ENCODE data around the gene RABGAP1. TPM values are rescaled to one million over a fixed set of nuclear protein-coding genes. Genes with fewer than 3 reads are reported as not detected.
A peak's percentile ranks its signal among the peaks of the same experiment; 100 is the strongest.

RABGAP1 gene
- total RNA-seq, 2 experiments from 2014 or later: 16.8 to 46.6 TPM

DNA sequence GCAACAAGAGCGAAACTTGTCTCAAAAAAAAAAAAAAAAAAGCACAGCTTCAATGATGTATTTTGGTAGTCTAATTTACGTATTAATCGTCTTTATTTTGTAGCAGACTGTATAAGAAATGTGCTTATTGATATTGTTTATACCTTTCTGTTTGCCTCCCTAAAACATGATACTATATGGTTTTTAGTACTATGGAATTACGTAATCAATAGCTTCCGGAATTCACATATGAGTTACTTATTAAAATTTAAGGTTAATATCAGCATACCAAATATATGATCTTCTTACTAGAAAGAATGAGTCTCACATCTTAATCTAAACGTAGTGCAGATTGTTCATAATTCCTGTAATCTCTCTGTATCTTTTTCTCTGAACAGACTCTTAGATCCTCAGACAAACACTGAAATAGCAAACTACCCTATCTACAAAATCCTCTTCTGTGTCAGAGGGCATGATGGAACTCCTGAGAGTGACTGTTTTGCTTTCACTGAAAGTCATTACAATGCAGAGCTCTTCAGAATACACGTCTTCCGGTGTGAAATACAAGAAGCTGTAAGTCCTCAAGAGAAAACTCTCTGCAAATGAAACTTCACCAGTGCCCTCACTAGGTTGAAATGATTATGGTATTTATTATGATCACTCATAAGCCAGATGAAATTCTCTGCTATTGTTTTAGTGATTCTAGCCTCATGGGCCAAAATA lies 48.3 kb downstream of the RABGAP1 start:
- no peaks in the 10 kb centered on the region for H4K20me1 ChIP-seq (ENCODE audit: insufficient read depth, low read length)
- BruUV-seq (replicated peaks): no TSS peak
- no peak for TF ChIP-seq EZH2phosphoT487 (IDR thresholded peaks at IDR 0.05; ENCODE audit: borderline replicate concordance, low read depth, low read length)
- TF ChIP-seq, protein P1, sequence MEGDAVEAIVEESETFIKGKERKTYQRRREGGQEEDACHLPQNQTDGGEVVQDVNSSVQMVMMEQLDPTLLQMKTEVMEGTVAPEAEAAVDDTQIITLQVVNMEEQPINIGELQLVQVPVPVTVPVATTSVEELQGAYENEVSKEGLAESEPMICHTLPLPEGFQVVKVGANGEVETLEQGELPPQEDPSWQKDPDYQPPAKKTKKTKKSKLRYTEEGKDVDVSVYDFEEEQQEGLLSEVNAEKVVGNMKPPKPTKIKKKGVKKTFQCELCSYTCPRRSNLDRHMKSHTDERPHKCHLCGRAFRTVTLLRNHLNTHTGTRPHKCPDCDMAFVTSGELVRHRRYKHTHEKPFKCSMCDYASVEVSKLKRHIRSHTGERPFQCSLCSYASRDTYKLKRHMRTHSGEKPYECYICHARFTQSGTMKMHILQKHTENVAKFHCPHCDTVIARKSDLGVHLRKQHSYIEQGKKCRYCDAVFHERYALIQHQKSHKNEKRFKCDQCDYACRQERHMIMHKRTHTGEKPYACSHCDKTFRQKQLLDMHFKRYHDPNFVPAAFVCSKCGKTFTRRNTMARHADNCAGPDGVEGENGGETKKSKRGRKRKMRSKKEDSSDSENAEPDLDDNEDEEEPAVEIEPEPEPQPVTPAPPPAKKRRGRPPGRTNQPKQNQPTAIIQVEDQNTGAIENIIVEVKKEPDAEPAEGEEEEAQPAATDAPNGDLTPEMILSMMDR (conservative IDR thresholded peaks at IDR 0.05; ENCODE audit: low read length): no peak
- H2AFZ ChIP-seq (ENCODE audit: low read length): no peak overlapping the region
- H3K79me2 ChIP-seq (ENCODE audit: insufficient read depth, low read depth, low read length): no peaks in the 10 kb centered on the region
- H3K4me3 ChIP-seq (ENCODE audit: low read depth, low read length, poor library complexity, severe bottlenecking): no peak overlapping the region
- no peak overlapping the region for H3K4me2 ChIP-seq (ENCODE audit: low read length)
- H3K27ac ChIP-seq (ENCODE audit: low read depth, low read length, poor library complexity, severe bottlenecking): no peak overlapping the region
- CTCF ChIA-PET (ENCODE audit: unreplicated experiment): interaction anchor here (0.7 kb wide), 1 partner anchor 154 kb away, joined by 3 read pairs; no protein-coding TSS in a partner anchor
- DNase-seq (ENCODE audit: low spot score): peak; percentile 6
- POLR2A ChIA-PET: interaction anchor here (0.6 kb wide), 1 partner anchor 872 kb away, joined by 3 read pairs; no protein-coding TSS in a partner anchor
- no peaks in the 10 kb centered on the region for H3K4me1 ChIP-seq (ENCODE audit: insufficient read depth, low read length, poor library complexity, severe bottlenecking)
- intact Hi-C loops (cut with micrococcal nuclease; ENCODE audit: unreplicated experiment): no loop called here
- H3K9me2 ChIP-seq (ENCODE audit: insufficient read depth, low read length): no peaks in the 10 kb centered on the region
- peaks cover 57% of the 10 kb centered on the region for H3K36me3 ChIP-seq (ENCODE audit: insufficient read depth, low read length)
- no peaks in the 10 kb centered on the region for H3K9me3 ChIP-seq (ENCODE audit: low read length)

DNA sequence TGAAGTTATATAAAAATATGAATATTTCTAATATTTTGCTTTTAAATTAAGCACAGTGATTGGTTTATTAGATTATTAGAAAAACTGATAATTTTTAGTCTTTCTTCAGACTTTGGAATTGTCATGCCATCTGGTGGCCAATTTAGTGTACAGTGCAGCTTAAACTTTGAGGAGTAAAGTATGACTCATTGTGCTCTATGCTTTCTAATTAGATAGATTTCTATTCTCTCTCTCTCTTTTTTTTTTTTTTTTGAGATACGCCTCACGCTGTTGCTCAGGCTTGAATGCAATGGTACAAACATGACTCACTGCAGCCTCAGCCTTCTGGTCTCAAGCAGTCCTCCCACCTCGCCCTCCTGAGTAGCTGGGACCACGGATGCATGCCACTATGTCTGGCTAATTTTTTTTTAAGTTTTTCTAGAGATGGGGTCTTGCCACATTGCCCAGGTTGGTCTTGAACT lies 50.6 kb downstream of the RABGAP1 start:
- CTCF ChIA-PET (ENCODE audit: unreplicated experiment): interaction anchor here (0.9 kb wide), 1 partner anchor 50 kb away, joined by 4 read pairs; no protein-coding TSS in a partner anchor
- intact Hi-C loops (cut with micrococcal nuclease; ENCODE audit: unreplicated experiment): loop anchor here (5.0 kb wide), 3 partner anchors 159 to 524 kb away; no protein-coding TSS in a partner anchor
- Histone ChIP-seq H3K4me2 (ENCODE audit: low read length) (no peak overlapping the region), H3K27ac (ENCODE audit: low read depth, low read length, poor library complexity, severe bottlenecking) (no peak overlapping the region), H3K79me2 (ENCODE audit: insufficient read depth, low read depth, low read length) (no peaks in the 10 kb centered on the region), H4K20me1 (ENCODE audit: insufficient read depth, low read length) (no peaks in the 10 kb centered on the region), H3K36me3 (ENCODE audit: insufficient read depth, low read length) (peaks cover 42% of the 10 kb centered on the region), H3K9me2 (ENCODE audit: insufficient read depth, low read length) (no peaks in the 10 kb centered on the region), H2AFZ (ENCODE audit: low read length) (no peak overlapping the region), H3K9me3 (ENCODE audit: low read length) (no peaks in the 10 kb centered on the region), H3K4me3 (ENCODE audit: low read depth, low read length, poor library complexity, severe bottlenecking) (no peak overlapping the region), H3K4me1 (ENCODE audit: insufficient read depth, low read length, poor library complexity, severe bottlenecking) (no peaks in the 10 kb centered on the region)
- POLR2A ChIA-PET: interaction anchor here (0.6 kb wide), 1 partner anchor 432 kb away, joined by 4 read pairs; no protein-coding TSS in a partner anchor
- no TSS peak for BruUV-seq (replicated peaks)
- TF ChIP-seq, protein P1 (conservative IDR thresholded peaks at IDR 0.05; ENCODE audit: low read length): peak; percentile 95
- no peak for TF ChIP-seq EZH2phosphoT487 (IDR thresholded peaks at IDR 0.05; ENCODE audit: borderline replicate concordance, low read depth, low read length)
- peak; percentile 51 for DNase-seq (ENCODE audit: low spot score)

DNA sequence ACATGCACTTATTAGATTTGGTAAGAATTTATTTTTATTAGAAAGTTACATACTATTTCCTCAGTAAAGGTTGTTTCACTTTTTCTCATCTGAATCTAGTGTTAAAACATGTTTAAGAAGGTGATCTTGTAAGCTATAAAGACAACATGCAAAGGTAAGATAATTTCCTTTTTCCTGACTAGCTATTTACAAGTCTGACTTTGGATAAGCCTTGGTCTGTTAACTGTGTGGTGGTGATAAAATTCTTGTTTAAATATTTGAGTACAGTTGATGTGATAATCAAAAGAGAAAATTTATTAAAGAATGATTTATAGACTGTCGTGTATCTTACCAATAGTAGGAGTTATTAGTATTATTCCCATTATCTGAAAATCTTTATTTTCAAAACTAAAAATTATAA lies 55.8 kb downstream of the RABGAP1 start:
- BruUV-seq (replicated peaks): TSS peak; percentile 12
- POLR2A ChIA-PET: interaction anchor here (0.6 to 1.0 kb wide), 3 partner anchors 48 to 363 kb away, joined by 3 read pairs; partner anchors contain the start of gene ZBTB6
- CTCF ChIA-PET (ENCODE audit: unreplicated experiment): interaction anchor here (1.0 kb wide), 1 partner anchor 11 kb away, joined by 3 read pairs; no protein-coding TSS in a partner anchor

More for the DNA sequence above, 55.8 kb downstream of the RABGAP1 start:
- no peak overlapping the region for H3K27ac ChIP-seq (ENCODE audit: low read depth, low read length, poor library complexity, severe bottlenecking)
- H4K20me1 ChIP-seq (ENCODE audit: insufficient read depth, low read length): no peaks in the 10 kb centered on the region
- no peaks in the 10 kb centered on the region for H3K79me2 ChIP-seq (ENCODE audit: insufficient read depth, low read depth, low read length)
- no peak overlapping the region for H3K4me3 ChIP-seq (ENCODE audit: low read depth, low read length, poor library complexity, severe bottlenecking)
- no peak for TF ChIP-seq EZH2phosphoT487 (IDR thresholded peaks at IDR 0.05; ENCODE audit: borderline replicate concordance, low read depth, low read length)
- TF ChIP-seq, protein P1 (conservative IDR thresholded peaks at IDR 0.05; ENCODE audit: low read length): no peak
- no peak overlapping the region for H2AFZ ChIP-seq (ENCODE audit: low read length)
- H3K9me3 ChIP-seq (ENCODE audit: low read length): no peaks in the 10 kb centered on the region
- DNase-seq (ENCODE audit: low spot score): no peak
- no peaks in the 10 kb centered on the region for H3K4me1 ChIP-seq (ENCODE audit: insufficient read depth, low read length, poor library complexity, severe bottlenecking)
- H3K4me2 ChIP-seq (ENCODE audit: low read length): no peak overlapping the region
- peaks cover 47% of the 10 kb centered on the region for H3K36me3 ChIP-seq (ENCODE audit: insufficient read depth, low read length)
- H3K9me2 ChIP-seq (ENCODE audit: insufficient read depth, low read length): no peaks in the 10 kb centered on the region
- intact Hi-C loops (cut with micrococcal nuclease; ENCODE audit: unreplicated experiment): no loop called here
